ENCODE results near the gene DHX15. TPM values are rescaled to one million over a fixed set of nuclear protein-coding genes. Genes with fewer than 3 reads are reported as not detected.

Gene DHX15
- total and polyA plus RNA-seq, 2 of the 8 experiments (the other 6 are each of a cell fraction or from before 2014, with no cell fraction given), result 126 to 286 TPM

- H3K56ac ChIP-seq (replicated peaks; ENCODE audit: insufficient read length, low read depth, low read length), result no peak overlapping the region
- H4K5ac ChIP-seq (ENCODE audit: insufficient read length, low read depth, low read length), result no peak overlapping the region
- H3K9ac ChIP-seq (replicated peaks in 1 of 4; ENCODE audit: extremely low read depth in 1 of 4, low read depth in 3 of 4, low read length in 3 of 4), result no peak overlapping the region
- H3K4ac ChIP-seq (replicated peaks; ENCODE audit: insufficient read length, low read depth, low read length), result no peak overlapping the region
- no peak overlapping the region for H3K18ac ChIP-seq (ENCODE audit: extremely low read depth, low read length)
- WGBS, 2 experiments (ENCODE audit: extremely low coverage in 1 of 2, insufficient coverage in 1 of 2, insufficient read length in 1 of 2, insufficient replicate concordance in 2 of 2, low coverage in 1 of 2, low lambda C conversion rate in 2 of 2, missing lambda C conversion rate in 1 of 2), result 90% methylated on average over 2 of the region's 2 CpGs; no CpG with 5 or more reads in 1 of the 2 experiments
- no peak overlapping the region for H2AK5ac ChIP-seq (ENCODE audit: low read depth, low read length)
- H3K79me1 ChIP-seq (ENCODE audit: low read depth, low read length), result no peaks in the 10 kb centered on the region
- no peaks in the 10 kb centered on the region for H3K9me3 ChIP-seq (ENCODE audit: insufficient read depth in 2 of 2, low read depth in 1 of 2, low read length in 1 of 2)
- no peaks in the 10 kb centered on the region for H3K27me3 ChIP-seq (replicated peaks in 1 of 4; ENCODE audit: control insufficient read depth in 3 of 4, extremely low read depth in 1 of 4, insufficient read depth in 3 of 4, low read length in 3 of 4)
- H3K4me1 ChIP-seq (replicated peaks in 1 of 4; ENCODE audit: control insufficient read depth in 3 of 4, insufficient read depth in 4 of 4, low read length in 3 of 4), result peaks cover 0 to 7% (median under 1%) of the 10 kb centered on the region in 4 experiments; a peak in 2 of 7 replicates
- no peak overlapping the region for H3K27ac ChIP-seq (ENCODE audit: low read depth, low read length)
- H3K23ac ChIP-seq (ENCODE audit: insufficient read length), result no peak overlapping the region
- H3K14ac ChIP-seq (ENCODE audit: insufficient read length), result no peak overlapping the region
- H3K79me2 ChIP-seq (ENCODE audit: control insufficient read depth in 1 of 2, insufficient read depth in 2 of 2, low read length in 2 of 2), result peaks cover 70 to 99% of the 10 kb centered on the region in 2 experiments
- ChIA-PET CTCF (ENCODE audit: partially characterized antibody) (interaction anchor here (0.8 to 1.5 kb wide), 3 partner anchors 22 to 119 kb away, joined by 3 to 5 read pairs (median 3); no protein-coding TSS in a partner anchor), POLR2A (ENCODE audit: partially characterized antibody) (interaction anchor here (0.7 to 10.9 kb wide), 6 partner anchors 11 to 343 kb away, joined by 3 to 78 read pairs (median 3); partner anchors contain the start of genes CCDC149, DHX15 and SOD3)
- no peak for DNase-seq (ENCODE audit: low read depth in 1 of 2, low spot score in 2 of 2)
- H3K4me2 ChIP-seq (ENCODE audit: insufficient read depth in 1 of 2, low read depth in 2 of 2, low read length in 2 of 2), result no peak overlapping the region
- H2BK120ac ChIP-seq (replicated peaks; ENCODE audit: low read depth, low read length), result no peak overlapping the region
- H2BK15ac ChIP-seq (ENCODE audit: low read length), result no peak overlapping the region
- H2BK12ac ChIP-seq (ENCODE audit: low read depth, low read length), result no peak overlapping the region
- no peak overlapping the region for H2AFZ ChIP-seq (ENCODE audit: low read length)
- H3K4me3 ChIP-seq (ENCODE audit: extremely low read depth in 1 of 4, insufficient read depth in 2 of 4, low read depth in 3 of 4, low read length in 4 of 4), result no peak overlapping the region
- no peak overlapping the region for H4K8ac ChIP-seq (ENCODE audit: extremely low read depth, insufficient read depth, low read length)
- no peak overlapping the region for H2BK5ac ChIP-seq (ENCODE audit: low read depth, low read length)
- no peak overlapping the region for H4K91ac ChIP-seq (replicated peaks; ENCODE audit: insufficient read length, low read length)
- H3K23me2 ChIP-seq (ENCODE audit: low read depth, low read length), result no peaks in the 10 kb centered on the region
- H2BK20ac ChIP-seq (ENCODE audit: low read length), result no peak overlapping the region
- peaks cover 4 to 87% (median 23%) of the 10 kb centered on the region in 4 experiments for H3K36me3 ChIP-seq (ENCODE audit: control insufficient read depth in 2 of 4, insufficient read depth in 4 of 4, low read length in 3 of 4)
- FAIRE-seq, result no peak
- H4K20me1 ChIP-seq (replicated peaks in 1 of 2; ENCODE audit: control insufficient read depth in 1 of 2, insufficient read depth in 2 of 2, low read length in 2 of 2), result peaks cover 27 to 29% of the 10 kb centered on the region in 2 experiments
- TF ChIP-seq POLR2AphosphoS5 (IDR thresholded peaks at IDR 0.05; ENCODE audit: low read depth, low read length) (no peak), FOSL1 (IDR thresholded peaks at IDR 0.05; ENCODE audit: insufficient read depth, low read depth, low read length) (no peak), TCF12 (IDR thresholded peaks at IDR 0.05; ENCODE audit: low read depth, low read length) (no peak), CTCF (IDR thresholded peaks at IDR 0.05; ENCODE audit: control extremely low read depth in 1 of 3, insufficient read depth in 1 of 3, low read depth in 1 of 3, low read length in 3 of 3) (no peak), CREB1 (IDR thresholded peaks at IDR 0.05) (no peak), MAX (IDR thresholded peaks at IDR 0.05) (no peak), MAFK (IDR thresholded peaks at IDR 0.05; ENCODE audit: low read depth, low read length) (no peak), JUND (IDR thresholded peaks at IDR 0.05; ENCODE audit: low read length) (no peak), HDAC6 (IDR thresholded peaks at IDR 0.05; ENCODE audit: low read depth, low read length) (no peak), PHF8 (conservative IDR thresholded peaks at IDR 0.05; ENCODE audit: low read depth, low read length) (no peak), TAF7 (optimal IDR thresholded peaks at IDR 0.05; ENCODE audit: borderline replicate concordance, low read depth, low read length) (no peak), SP1 (IDR thresholded peaks at IDR 0.05; ENCODE audit: low read depth, low read length) (no peak)
Measured at GRCh38 chr4:24569662-24570061, 14.7 kb downstream of the DHX15 start.
